Measurements from ENCODE around the gene CD164.

DNA sequence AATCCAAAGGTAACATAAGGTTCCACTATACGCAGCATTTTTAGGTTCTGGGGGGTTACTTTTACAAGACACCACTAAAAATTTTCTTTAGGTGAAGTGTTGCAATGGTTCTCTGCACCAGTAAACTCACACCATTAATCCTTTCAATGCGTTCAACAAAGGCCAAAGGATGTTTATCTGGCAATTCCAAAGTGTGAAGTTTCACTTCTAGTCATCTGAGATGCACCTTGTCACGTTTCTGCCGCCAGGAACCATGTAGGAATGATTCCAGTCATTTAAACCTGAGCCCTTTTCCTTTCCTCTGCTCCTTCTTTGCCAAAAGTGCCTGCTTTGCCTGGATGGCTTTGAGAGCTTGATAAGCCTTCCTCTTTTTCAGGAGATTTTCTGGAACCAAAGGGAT is 54.8 kb downstream of the CD164 start:
- TF ChIP-seq EZH2 (IDR thresholded peaks at IDR 0.05) (no peak), POLR2AphosphoS5 (IDR thresholded peaks at IDR 0.05; ENCODE audit: borderline replicate concordance, low read depth, low read length) (no peak)
